Uterus (tissue), 2 donors: ENCODE data around the gene SMO.

Experiments
- CTCF ChIP-seq, 4 experiments: fragments of 200-600 bp in 2 of 4; fragments of 450-650 bp in 2 of 4; sonication (generic) in 2 of 4; IDR thresholded peaks; one replicate each; pipeline ENCODE4 v1.5.1; 2016 to 2019; ENCODE audit warnings: antibody characterized with exemption in 4 of 4, mild to moderate bottlenecking in 2 of 4, moderate library complexity in 1 of 4
- POLR2A ChIP-seq, 2 donors: fragments of 450-650 bp; IDR thresholded peaks; one replicate each; pipeline ENCODE4 v1.6.1; 2016; ENCODE audit warnings: antibody characterized with exemption in 2 of 2, mild to moderate bottlenecking in 1 of 2, moderate library complexity in 1 of 2

- TF ChIP-seq CTCF (IDR thresholded peaks at IDR 0.05) = no peak
- peak in 1 of 2 donors; percentile 52 for TF ChIP-seq POLR2A (IDR thresholded peaks at IDR 0.05)
Measured at GRCh38 chr7:129188372-129188891, at the start of gene SMO.
